SU-DHL-6 (cell line): ENCODE results near the gene ZNF579.

Source experiments
- H2AFZ ChIP-seq: fragments of 200-600 bp; sonication (generic); 2 replicates; pipeline ENCODE4 v1.6.1; 2014; ENCODE audit warnings: low read depth, mild to moderate bottlenecking, moderate library complexity, mixed read lengths, antibody characterized with exemption, low read length; ENCODE audit not compliant: severe bottlenecking
- H3F3A ChIP-seq: fragments of 200-600 bp; shearing (Covaris generic); 2 replicates; pipeline ENCODE4 v1.6.0; 2016; ENCODE audit warnings: antibody characterized with exemption, mild to moderate bottlenecking; ENCODE audit not compliant: insufficient read depth
- H3K27ac ChIP-seq: fragments of 200-600 bp; sonication (generic); 2 replicates; pipeline ENCODE4 v1.5.1; 2016; ENCODE audit warnings: low read depth, mild to moderate bottlenecking, low read length, moderate library complexity, mixed read lengths
- H3K27me3 ChIP-seq: fragments of 200-600 bp; sonication (generic), shearing (Covaris generic); 2 replicates; pipeline ENCODE4 v1.6.0; 2014; ENCODE audit warnings: mild to moderate bottlenecking, low read length
- H3K36me3 ChIP-seq: fragments of 200-600 bp; sonication (generic); 2 replicates; pipeline ENCODE4 v1.6.1; 2014; ENCODE audit warnings: mild to moderate bottlenecking, low read length, mixed read lengths
- H3K4me2 ChIP-seq: fragments of 300-600, 200-600 bp; shearing (Covaris generic), sonication (generic); 2 replicates; pipeline ENCODE4 v1.6.0; 2014; ENCODE audit warnings: low read length, low read depth, mild to moderate bottlenecking; ENCODE audit not compliant: poor library complexity, severe bottlenecking
- H3K4me3 ChIP-seq: fragments of 200-600 bp; sonication (generic); 2 replicates; pipeline ENCODE4 v1.5.1; 2014; ENCODE audit warnings: antibody characterized with exemption, low read length, mild to moderate bottlenecking, mixed read lengths; ENCODE audit not compliant: insufficient read depth, poor library complexity, severe bottlenecking
- H3K79me2 ChIP-seq: fragments of 200-600 bp; sonication (generic); 2 replicates; pipeline ENCODE4 v1.6.1; 2014; ENCODE audit warnings: mild to moderate bottlenecking, low read length, moderate library complexity; ENCODE audit not compliant: insufficient read depth
- H3K9ac ChIP-seq: fragments of 200-600 bp; sonication (generic); 2 replicates; pipeline ENCODE4 v1.7.0; 2014; ENCODE audit warnings: mild to moderate bottlenecking, low read length
- H3K9me2 ChIP-seq: fragments of 200-600 bp; sonication (generic); replicated peaks from 2 replicates; pipeline ENCODE4 v1.6.1; 2014; ENCODE audit warnings: low read length; ENCODE audit not compliant: insufficient read depth
- H3K9me3 ChIP-seq: fragments of 200-600 bp; sonication (generic); 2 replicates; pipeline ENCODE4 v1.6.1; 2014; ENCODE audit warnings: low read length, mixed read lengths; ENCODE audit not compliant: insufficient read depth
- H4K20me1 ChIP-seq: fragments of 200-600 bp; sonication (generic); 2 replicates; pipeline ENCODE4 v1.6.1; 2014; ENCODE audit warnings: low read depth, mild to moderate bottlenecking, antibody characterized with exemption, low read length, moderate library complexity, mixed read lengths
- CTCF ChIP-seq: fragments of 200-600 bp; sonication (generic); IDR thresholded peaks from one replicate; pipeline ENCODE4 v1.5.1; 2017; ENCODE audit warnings: antibody characterized with exemption, mild to moderate bottlenecking, low read length, moderate library complexity; ENCODE audit not compliant: insufficient read depth, poor library complexity, severe bottlenecking
- EZH2phosphoT487 ChIP-seq: fragments of 200-600 bp; sonication (generic), shearing (Covaris generic); conservative IDR thresholded peaks from 2 replicates; pipeline ENCODE4 v1.6.1; 2018; ENCODE audit warnings: mild to moderate bottlenecking, antibody characterized with exemption, low read length, moderate library complexity, mixed read lengths

ZNF579 gene

DNA sequence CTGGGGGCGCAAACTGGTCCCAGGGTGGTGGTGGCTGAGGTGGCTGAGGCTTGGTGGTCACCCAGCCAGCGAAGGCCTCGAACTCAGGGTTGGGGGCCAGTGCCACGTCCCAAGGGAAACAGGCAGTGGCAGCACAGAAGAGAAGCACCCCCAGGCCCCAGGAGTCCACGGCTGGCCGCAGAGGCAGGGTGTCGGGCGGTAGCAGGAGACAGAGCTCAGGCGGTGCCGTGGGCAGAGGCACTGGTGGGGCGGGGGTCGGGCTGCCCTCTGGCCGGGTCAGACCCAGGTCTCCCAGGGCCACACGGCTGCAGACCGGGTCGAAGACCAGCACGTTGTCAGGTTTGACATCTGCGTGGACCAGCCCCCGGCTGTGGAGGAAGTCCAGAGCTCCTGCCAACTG lies 39.6 kb downstream of the ZNF579 start:
- no peak for TF ChIP-seq EZH2phosphoT487
- TF ChIP-seq CTCF = no peak
- no peak overlapping the region for H3K4me3 ChIP-seq
- H3K4me2 ChIP-seq = no peak overlapping the region
- H3K36me3 ChIP-seq = no peaks in the 10 kb centered on the region
- H3K79me2 ChIP-seq = no peaks in the 10 kb centered on the region
- no peak overlapping the region for H3K27ac ChIP-seq
- no peaks in the 10 kb centered on the region for H4K20me1 ChIP-seq
- H3K9ac ChIP-seq = no peak overlapping the region
- H3F3A ChIP-seq = no peaks in the 10 kb centered on the region
- H2AFZ ChIP-seq = no peak overlapping the region
- no peaks in the 10 kb centered on the region for H3K9me2 ChIP-seq
- H3K27me3 ChIP-seq = no peaks in the 10 kb centered on the region
- no peaks in the 10 kb centered on the region for H3K9me3 ChIP-seq

DNA sequence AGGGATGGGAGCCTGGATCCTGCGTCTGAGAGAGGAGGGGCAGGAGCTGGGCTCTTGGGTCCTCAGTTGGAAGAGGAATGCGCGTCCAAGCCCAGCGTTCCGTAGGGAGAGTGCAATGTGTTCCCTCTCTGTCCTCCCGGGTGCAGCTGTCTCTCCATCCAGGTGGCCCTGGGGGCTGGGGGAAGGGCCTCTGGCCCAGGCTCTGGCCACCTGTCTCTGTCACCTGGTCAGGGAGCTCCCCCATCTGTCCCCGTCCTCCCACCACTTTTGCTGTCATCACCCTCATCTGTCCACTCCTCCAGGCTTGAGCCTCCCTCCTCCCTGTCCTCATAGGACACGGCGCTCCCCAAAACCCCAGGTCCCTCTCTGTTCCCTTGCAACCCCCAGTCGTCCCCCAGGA lies 40.0 kb downstream of the ZNF579 start:
- no peaks in the 10 kb centered on the region for H3K9me2 ChIP-seq

GRCh38 chr19:55539090-55539984 lies 41.3 kb downstream of the ZNF579 start:
- no peaks in the 10 kb centered on the region for H3K9me3 ChIP-seq
- H3K27ac ChIP-seq = no peak overlapping the region
- no peaks in the 10 kb centered on the region for H3K79me2 ChIP-seq
- no peak overlapping the region for H2AFZ ChIP-seq
- H3K4me2 ChIP-seq = no peak overlapping the region
- no peaks in the 10 kb centered on the region for H3K27me3 ChIP-seq
- no peaks in the 10 kb centered on the region for H4K20me1 ChIP-seq
- H3K36me3 ChIP-seq = no peaks in the 10 kb centered on the region
- H3F3A ChIP-seq = no peaks in the 10 kb centered on the region
- H3K4me3 ChIP-seq = no peak overlapping the region
- no peak overlapping the region for H3K9ac ChIP-seq
- TF ChIP-seq CTCF (no peak), EZH2phosphoT487 (no peak)
- no peaks in the 10 kb centered on the region for H3K9me2 ChIP-seq

More for the DNA sequence above, 40.0 kb downstream of the ZNF579 start:
- Histone ChIP-seq H3K4me2 (no peak overlapping the region), H3K27ac (no peak overlapping the region), H3K36me3 (no peaks in the 10 kb centered on the region), H2AFZ (no peak overlapping the region), H3K9me3 (no peaks in the 10 kb centered on the region), H3K79me2 (no peaks in the 10 kb centered on the region), H4K20me1 (no peaks in the 10 kb centered on the region), H3K27me3 (no peaks in the 10 kb centered on the region), H3K9ac (no peak overlapping the region), H3F3A (no peaks in the 10 kb centered on the region), H3K4me3 (no peak overlapping the region)
- no peak for TF ChIP-seq CTCF
- no peak for TF ChIP-seq EZH2phosphoT487
